ENCODE results near the gene ATP11A. TPM values are rescaled to one million over a fixed set of nuclear protein-coding genes. Genes with fewer than 3 reads are reported as not detected.

Gene ATP11A
- total and polyA plus RNA-seq, 8 donors: 9.3 to 51.0 (median 30.5) TPM

DNA sequence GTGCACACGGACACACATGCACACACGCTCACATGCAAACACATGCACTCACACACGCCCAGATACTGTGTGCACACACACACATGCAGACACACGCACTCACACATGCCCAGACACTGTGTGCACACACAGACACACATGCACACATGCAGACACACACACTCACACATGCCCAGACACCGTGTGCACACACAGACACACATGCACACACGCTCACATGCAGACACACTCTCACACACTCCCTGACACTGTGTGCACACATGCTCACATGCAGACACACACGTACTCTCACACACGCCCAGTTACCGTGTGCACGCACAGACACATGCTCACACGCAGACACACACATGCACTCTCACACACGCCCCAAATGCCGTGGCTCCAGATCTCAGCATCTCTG, 142.0 kb downstream of the ATP11A start:
- FAIRE-seq (no peak), ATAC-seq (no peak), DNase-seq (no peak)
- Histone ChIP-seq H3K27ac (no peak overlapping the region), H3K27me3 (no peaks in the 10 kb centered on the region), H3K36me3 (peaks cover 0 to 19% (median 5%) of the 10 kb centered on the region in 3 donors), H3K4me3 (no peak overlapping the region), H3K4me1 (no peaks in the 10 kb centered on the region), H3K9me3 (no peaks in the 10 kb centered on the region)
- TF ChIP-seq, protein P1, sequence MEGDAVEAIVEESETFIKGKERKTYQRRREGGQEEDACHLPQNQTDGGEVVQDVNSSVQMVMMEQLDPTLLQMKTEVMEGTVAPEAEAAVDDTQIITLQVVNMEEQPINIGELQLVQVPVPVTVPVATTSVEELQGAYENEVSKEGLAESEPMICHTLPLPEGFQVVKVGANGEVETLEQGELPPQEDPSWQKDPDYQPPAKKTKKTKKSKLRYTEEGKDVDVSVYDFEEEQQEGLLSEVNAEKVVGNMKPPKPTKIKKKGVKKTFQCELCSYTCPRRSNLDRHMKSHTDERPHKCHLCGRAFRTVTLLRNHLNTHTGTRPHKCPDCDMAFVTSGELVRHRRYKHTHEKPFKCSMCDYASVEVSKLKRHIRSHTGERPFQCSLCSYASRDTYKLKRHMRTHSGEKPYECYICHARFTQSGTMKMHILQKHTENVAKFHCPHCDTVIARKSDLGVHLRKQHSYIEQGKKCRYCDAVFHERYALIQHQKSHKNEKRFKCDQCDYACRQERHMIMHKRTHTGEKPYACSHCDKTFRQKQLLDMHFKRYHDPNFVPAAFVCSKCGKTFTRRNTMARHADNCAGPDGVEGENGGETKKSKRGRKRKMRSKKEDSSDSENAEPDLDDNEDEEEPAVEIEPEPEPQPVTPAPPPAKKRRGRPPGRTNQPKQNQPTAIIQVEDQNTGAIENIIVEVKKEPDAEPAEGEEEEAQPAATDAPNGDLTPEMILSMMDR (IDR thresholded peaks at IDR 0.05): no peak
- intact Hi-C loops (cut with DNase I): no loop called here
- 92 to 94% methylated on average over 13 of the region's 13 CpGs for WGBS, 2 donors

DNA sequence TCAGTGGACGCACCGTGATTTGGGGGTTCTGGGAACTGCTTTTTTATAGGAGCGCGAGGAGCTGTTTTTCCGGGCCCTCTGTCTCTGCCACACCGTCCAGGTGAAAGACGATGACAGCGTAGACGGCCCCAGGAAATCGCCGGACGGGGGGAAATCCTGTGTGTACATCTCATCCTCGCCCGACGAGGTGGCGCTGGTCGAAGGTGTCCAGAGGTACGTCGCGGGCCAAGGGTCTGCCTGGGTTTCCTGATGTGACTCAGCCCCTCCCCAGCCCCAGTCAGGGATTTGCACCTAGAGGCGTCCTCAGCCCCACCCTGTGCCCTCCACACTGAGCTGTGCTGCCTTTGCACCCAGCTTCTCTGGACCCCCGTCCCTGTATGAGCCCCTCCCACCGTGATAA, 143.0 kb downstream of the ATP11A start:
- no peak overlapping the region for H3K4me3 ChIP-seq
- H3K36me3 ChIP-seq: peaks cover 0 to 27% (median 5%) of the 10 kb centered on the region in 3 donors
- FAIRE-seq: no peak
- no peaks in the 10 kb centered on the region for H3K27me3 ChIP-seq
- intact Hi-C loops (cut with DNase I): no loop called here
- WGBS, 2 donors: 96% methylated on average over 23 of the region's 23 CpGs
- no peaks in the 10 kb centered on the region for H3K4me1 ChIP-seq
- H3K27ac ChIP-seq: no peak overlapping the region
- no peak for ATAC-seq
- peak in 1 of 6 donors; percentile 37 for DNase-seq
- TF ChIP-seq, protein P1 (IDR thresholded peaks at IDR 0.05): no peak
- H3K9me3 ChIP-seq: no peaks in the 10 kb centered on the region

DNA sequence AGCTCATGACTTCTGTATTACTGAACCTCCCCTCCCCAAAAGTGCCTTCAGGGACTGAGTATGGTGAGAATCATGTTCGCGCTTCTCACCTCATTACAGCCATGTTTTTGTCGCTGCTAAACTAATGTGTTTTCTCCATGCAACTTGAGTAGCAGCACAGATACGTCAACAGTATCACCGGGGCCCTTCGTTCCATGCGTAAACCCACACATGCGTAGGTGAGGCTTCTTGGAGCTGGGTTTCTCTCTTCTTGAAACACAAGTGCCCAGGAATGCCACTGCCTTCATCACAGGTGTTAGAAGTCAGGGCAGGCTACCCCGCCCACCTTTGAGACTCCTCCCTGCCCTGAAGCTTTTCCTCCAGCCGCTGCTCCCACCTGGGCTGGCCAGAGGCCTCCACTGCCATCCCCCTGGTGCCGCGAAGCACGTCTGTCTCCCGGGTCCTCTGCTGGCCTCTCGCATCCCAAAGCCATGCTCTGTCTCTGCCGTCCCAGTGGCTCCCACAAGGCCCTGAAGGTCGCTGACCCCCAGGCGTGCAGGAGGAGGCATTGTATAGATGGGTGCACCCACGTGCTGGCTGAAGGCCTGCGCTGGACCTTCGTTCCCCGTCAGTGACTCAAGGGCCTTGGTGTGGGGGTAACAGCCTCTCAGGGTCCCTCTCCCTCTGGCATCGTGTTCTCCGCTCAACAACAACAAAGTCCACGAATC, 143.9 kb downstream of the ATP11A start:
- TF ChIP-seq, protein P1 (IDR thresholded peaks at IDR 0.05): no peak

DNA sequence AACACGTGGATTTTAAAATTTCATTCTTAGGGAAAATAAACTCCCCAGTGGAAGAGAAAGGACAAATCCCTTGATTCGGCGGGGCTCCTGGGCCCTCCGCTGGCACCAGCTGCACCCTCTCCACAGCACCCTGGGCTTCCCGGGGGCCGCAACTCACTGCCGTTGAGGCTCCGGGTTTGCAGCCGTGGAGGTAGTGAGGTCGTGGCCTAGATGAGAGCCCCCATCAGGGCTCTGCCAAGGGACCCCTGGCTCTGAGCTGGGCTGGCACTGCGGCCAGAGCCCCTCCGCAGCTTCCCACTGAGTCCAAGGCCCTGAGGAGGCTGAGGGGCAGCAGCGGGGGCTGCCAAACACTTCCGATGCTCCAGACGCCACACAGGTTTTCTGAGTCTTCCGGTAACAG, 145.5 kb downstream of the ATP11A start:
- no peak for ATAC-seq
- WGBS, 2 donors: 87 to 94% methylated on average over 16 of the region's 16 CpGs
- Histone ChIP-seq H3K4me1 (no peaks in the 10 kb centered on the region), H3K9me3 (no peaks in the 10 kb centered on the region), H3K4me3 (no peak overlapping the region), H3K27ac (no peak overlapping the region), H3K36me3 (peaks cover 0 to 39% (median 12%) of the 10 kb centered on the region in 3 donors), H3K27me3 (no peaks in the 10 kb centered on the region)
- no peak for FAIRE-seq
- intact Hi-C loops (cut with DNase I): no loop called here
- TF ChIP-seq, protein P1 (IDR thresholded peaks at IDR 0.05): no peak
- no peak for DNase-seq

More for the DNA sequence above, 143.9 kb downstream of the ATP11A start:
- Histone ChIP-seq H3K27ac (no peak overlapping the region), H3K27me3 (no peaks in the 10 kb centered on the region), H3K9me3 (no peaks in the 10 kb centered on the region), H3K36me3 (peaks cover 0 to 31% (median 10%) of the 10 kb centered on the region in 3 donors), H3K4me3 (no peak overlapping the region), H3K4me1 (no peaks in the 10 kb centered on the region)
- DNase-seq: peak in 1 of 6 donors; percentile 43
- no peak for FAIRE-seq
- WGBS, 2 donors: 92 to 94% methylated on average over 25 of the region's 25 CpGs
- intact Hi-C loops (cut with DNase I): no loop called here
- no peak for ATAC-seq

DNA sequence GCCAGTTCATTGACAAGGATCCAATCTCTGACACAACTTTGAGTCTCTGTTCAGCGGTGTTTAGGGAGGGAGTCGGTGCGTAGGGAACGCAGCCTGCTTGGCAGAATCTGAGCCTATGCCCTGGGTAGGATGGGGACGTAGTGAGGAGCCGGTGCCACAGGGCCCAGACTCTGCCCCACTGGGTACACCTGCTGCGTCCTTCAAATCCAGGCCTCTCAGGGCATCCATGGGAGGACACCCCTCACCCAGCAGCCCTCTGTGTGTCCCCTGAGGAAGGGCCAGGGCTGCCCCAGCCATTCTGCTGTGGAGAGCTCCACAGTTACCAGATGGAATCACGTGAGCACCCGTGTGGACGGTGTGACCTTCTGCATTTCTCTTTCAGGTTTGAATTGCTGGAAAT, 146.0 kb downstream of the ATP11A start:
- Histone ChIP-seq H3K36me3 (peaks cover 0 to 39% (median 12%) of the 10 kb centered on the region in 3 donors), H3K27ac (no peak overlapping the region), H3K4me3 (no peak overlapping the region), H3K9me3 (no peaks in the 10 kb centered on the region), H3K4me1 (no peaks in the 10 kb centered on the region), H3K27me3 (no peaks in the 10 kb centered on the region)
- TF ChIP-seq, protein P1 (IDR thresholded peaks at IDR 0.05): no peak
- DNase-seq: no peak
- no peak for ATAC-seq
- no peak for FAIRE-seq
- 93 to 97% methylated on average over 10 of the region's 10 CpGs for WGBS, 2 donors
- intact Hi-C loops (cut with DNase I): no loop called here

All from pancreas (tissue), 10 donors.